ENCODE data around the gene FBXO27. TPM values are rescaled to one million over a fixed set of nuclear protein-coding genes. Genes with fewer than 3 reads are reported as not detected.

FBXO27 gene
- total RNA-seq, 1 experiment from 2014 or later, result 18.9 TPM

GRCh38 chr19:38974624-38975213 lies 57.6 kb downstream of the FBXO27 start (continued):
- TF ChIP-seq ZNF532 (CRISPR knock-in tag; IDR thresholded peaks at IDR 0.05; ENCODE audit: borderline replicate concordance) (no peak), ZSCAN18 (CRISPR knock-in tag; IDR thresholded peaks at IDR 0.05) (no peak), USF2 (CRISPR knock-in tag; IDR thresholded peaks at IDR 0.05) (no peak)

Other genes with a start within 250 kb of the FBXO27 start
- gene LGALS7B, start 243.3 kb downstream of the FBXO27 start, total RNA-seq (2021), result 1.2 to 3.7 TPM (median 2.7 TPM) in 3 replicates
- gene LGALS4, start 219.6 kb downstream of the FBXO27 start, total RNA-seq (2021), result 1.1 to 1.5 TPM (median 1.4 TPM) in 3 replicates
- 139 to 162 TPM (median 161 TPM) in 3 replicates for gene ECH1, start 200.8 kb downstream of the FBXO27 start, total RNA-seq (2021)
- gene HNRNPL, start 182.6 kb downstream of the FBXO27 start, total RNA-seq (2021), result 680 to 779 TPM (median 683 TPM) in 3 replicates
- 12.6 to 14.6 TPM (median 14.5 TPM) in 3 replicates for gene RINL, start 154.3 kb downstream of the FBXO27 start, total RNA-seq (2021)
- gene SIRT2, start 132.9 kb downstream of the FBXO27 start, total RNA-seq (2021), result 9.5 to 10.7 TPM (median 10.2 TPM) in 3 replicates
- 29.6 to 39.8 TPM (median 30.6 TPM) in 3 replicates for gene NFKBIB, start 132.6 kb downstream of the FBXO27 start, total RNA-seq (2021)
- gene CCER2, start 120.4 kb downstream of the FBXO27 start, total RNA-seq (2021), result 0.77 to 1.1 TPM (median 0.98 TPM) in 3 replicates
- gene SARS2, start 101.8 kb downstream of the FBXO27 start, total RNA-seq (2021), result 66.4 to 74.7 TPM (median 69.6 TPM) in 3 replicates
- 79.9 to 88.0 TPM (median 81.5 TPM) in 3 replicates for gene MRPS12, start 101.6 kb downstream of the FBXO27 start, total RNA-seq (2021)
- gene FBXO17, start 56.8 kb downstream of the FBXO27 start, total RNA-seq (2021), result 16.8 to 22.2 TPM (median 18.6 TPM) in 3 replicates
- 0.09 to 0.11 TPM (median 0.11 TPM) in 3 replicates for gene ACP7, start 51.8 kb upstream of the FBXO27 start, total RNA-seq (2021)
- 69.8 to 77.7 TPM (median 73.9 TPM) in 3 replicates for gene PAK4, start 93.2 kb upstream of the FBXO27 start, total RNA-seq (2021)
- 2.0 to 2.5 TPM (median 2.2 TPM) in 3 replicates for gene NCCRP1, start 164.4 kb upstream of the FBXO27 start, total RNA-seq (2021)
- gene SYCN, start 171.7 kb upstream of the FBXO27 start, total RNA-seq (2021), result 0.37 to 1.1 TPM (median 0.77 TPM) in 3 replicates
- gene IFNL3, start 212.5 kb upstream of the FBXO27 start, total RNA-seq (2021), result not detected in 3 replicates
- gene IFNL4, start 216.3 kb upstream of the FBXO27 start, total RNA-seq (2021), result not detected in 3 replicates
- not detected in 3 replicates for gene IFNL2, start 235.8 kb upstream of the FBXO27 start, total RNA-seq (2021)